DND-41 (cell line): ENCODE measurements around the gene AGPAT4.

Experiments
- ATAC-seq: fragments of 200-7000 bp; cut with Tn5 transposase; 3 replicates; pipeline ENCODE4 v1.9.1; 2021; ENCODE audit warnings: low read depth; ENCODE audit not compliant: insufficient read depth
- DNase-seq: peaks from one replicate; pipeline ENCODE4 v3.0.0-alpha.2; 2020
- H2AFZ ChIP-seq: 2 replicates; pipeline ENCODE4 v1.6.0; 2012; ENCODE audit warnings: low read depth, low read length
- H3K27ac ChIP-seq: 2 replicates; pipeline ENCODE4 v1.5.1; 2012; ENCODE audit warnings: low read length, inconsistent platforms
- H3K27me3 ChIP-seq: fragments of 200-600 bp; sonication (generic); 2 replicates; pipeline ENCODE4 v1.6.0; 2012; ENCODE audit warnings: low read length, mild to moderate bottlenecking, inconsistent platforms; ENCODE audit not compliant: insufficient read depth, poor library complexity
- H3K36me3 ChIP-seq: 2 replicates; pipeline ENCODE4 v1.5.1; 2012; ENCODE audit warnings: low read length, inconsistent platforms; ENCODE audit not compliant: insufficient read depth
- H3K4me1 ChIP-seq: 2 replicates; pipeline ENCODE4 v1.5.1; 2012; ENCODE audit warnings: mild to moderate bottlenecking, low read length; ENCODE audit not compliant: insufficient read depth
- H3K4me2 ChIP-seq: 2 replicates; pipeline ENCODE4 v1.6.0; 2012; ENCODE audit warnings: mild to moderate bottlenecking, moderate library complexity, low read length, inconsistent platforms; ENCODE audit not compliant: insufficient read depth
- H3K4me3 ChIP-seq, 2 experiments: fragments of 200-600 bp in 1 of 2; shearing (Covaris generic) in 1 of 2; 2 replicates each; pipeline ENCODE4 v1.5.1; 2012 to 2016; ENCODE audit warnings: inconsistent platforms in 2 of 2, low read length in 2 of 2, mild to moderate bottlenecking in 2 of 2, low read depth in 1 of 2, moderate library complexity in 1 of 2
- H3K79me2 ChIP-seq: 2 replicates; pipeline ENCODE4 v1.6.0; 2012; ENCODE audit warnings: low read length, inconsistent platforms; ENCODE audit not compliant: insufficient read depth
- H3K9ac ChIP-seq: 2 replicates; pipeline ENCODE4 v1.6.0; 2012; ENCODE audit warnings: low read depth, mild to moderate bottlenecking, inconsistent platforms, low read length, moderate library complexity
- H3K9me3 ChIP-seq: 2 replicates; pipeline ENCODE4 v1.5.1; 2012; ENCODE audit warnings: low read length, moderate library complexity, mild to moderate bottlenecking, inconsistent platforms; ENCODE audit not compliant: insufficient read depth, severe bottlenecking
- H4K20me1 ChIP-seq: 2 replicates; pipeline ENCODE4 v1.6.0; 2012; ENCODE audit warnings: low read length; ENCODE audit not compliant: insufficient read depth
- EZH2 ChIP-seq: IDR thresholded peaks from 3 replicates; pipeline ENCODE4 v1.6.1; 2012; ENCODE audit warnings: borderline replicate concordance, low read depth, mild to moderate bottlenecking, moderate library complexity, low read length, inconsistent platforms; ENCODE audit not compliant: severe bottlenecking
- TF ChIP-seq, protein P1 (sequence below): IDR thresholded peaks from 2 replicates; pipeline ENCODE4 v1.5.1; 2012; ENCODE audit warnings: borderline replicate concordance, low read length, moderate library complexity, mild to moderate bottlenecking; ENCODE audit not compliant: poor library complexity, severe bottlenecking; ENCODE audit errors: extremely low read depth

Gene AGPAT4

GRCh38 chr6:161215876-161216615 is 57.8 kb downstream of the AGPAT4 start:
- H3K27me3 ChIP-seq: no peaks in the 10 kb centered on the region
- peaks cover 17% of the 10 kb centered on the region for H3K9me3 ChIP-seq
- H3K4me3 ChIP-seq: no peak overlapping the region
- no peaks in the 10 kb centered on the region for H3K79me2 ChIP-seq
- H3K4me1 ChIP-seq: no peaks in the 10 kb centered on the region
- H3K27ac ChIP-seq: no peak overlapping the region
- no peak overlapping the region for H3K4me2 ChIP-seq
- ATAC-seq (no peak), DNase-seq (no peak)
- TF ChIP-seq, protein P1, sequence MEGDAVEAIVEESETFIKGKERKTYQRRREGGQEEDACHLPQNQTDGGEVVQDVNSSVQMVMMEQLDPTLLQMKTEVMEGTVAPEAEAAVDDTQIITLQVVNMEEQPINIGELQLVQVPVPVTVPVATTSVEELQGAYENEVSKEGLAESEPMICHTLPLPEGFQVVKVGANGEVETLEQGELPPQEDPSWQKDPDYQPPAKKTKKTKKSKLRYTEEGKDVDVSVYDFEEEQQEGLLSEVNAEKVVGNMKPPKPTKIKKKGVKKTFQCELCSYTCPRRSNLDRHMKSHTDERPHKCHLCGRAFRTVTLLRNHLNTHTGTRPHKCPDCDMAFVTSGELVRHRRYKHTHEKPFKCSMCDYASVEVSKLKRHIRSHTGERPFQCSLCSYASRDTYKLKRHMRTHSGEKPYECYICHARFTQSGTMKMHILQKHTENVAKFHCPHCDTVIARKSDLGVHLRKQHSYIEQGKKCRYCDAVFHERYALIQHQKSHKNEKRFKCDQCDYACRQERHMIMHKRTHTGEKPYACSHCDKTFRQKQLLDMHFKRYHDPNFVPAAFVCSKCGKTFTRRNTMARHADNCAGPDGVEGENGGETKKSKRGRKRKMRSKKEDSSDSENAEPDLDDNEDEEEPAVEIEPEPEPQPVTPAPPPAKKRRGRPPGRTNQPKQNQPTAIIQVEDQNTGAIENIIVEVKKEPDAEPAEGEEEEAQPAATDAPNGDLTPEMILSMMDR: no peak
- TF ChIP-seq EZH2: no peak
- no peaks in the 10 kb centered on the region for H3K36me3 ChIP-seq
- no peak overlapping the region for H2AFZ ChIP-seq
- H3K9ac ChIP-seq: no peak overlapping the region
- no peaks in the 10 kb centered on the region for H4K20me1 ChIP-seq

GRCh38 chr6:161215193-161215592 is 58.7 kb downstream of the AGPAT4 start:
- TF ChIP-seq, protein P1: no peak
- TF ChIP-seq EZH2: no peak
- Histone ChIP-seq H3K9me3 (peaks cover 17% of the 10 kb centered on the region), H3K9ac (no peak overlapping the region), H3K4me2 (no peak overlapping the region), H3K4me3 (no peak overlapping the region), H3K27me3 (no peaks in the 10 kb centered on the region), H3K36me3 (no peaks in the 10 kb centered on the region), H4K20me1 (no peaks in the 10 kb centered on the region), H2AFZ (no peak overlapping the region), H3K79me2 (no peaks in the 10 kb centered on the region), H3K27ac (no peak overlapping the region), H3K4me1 (no peaks in the 10 kb centered on the region)
- DNase-seq: no peak
- ATAC-seq: no peak

GRCh38 chr6:161214722-161215121 is 59.1 kb downstream of the AGPAT4 start:
- Histone ChIP-seq H3K9me3 (peaks cover 17% of the 10 kb centered on the region), H2AFZ (no peak overlapping the region), H3K4me3 (no peak overlapping the region), H4K20me1 (no peaks in the 10 kb centered on the region), H3K9ac (no peak overlapping the region), H3K27me3 (no peaks in the 10 kb centered on the region), H3K4me1 (no peaks in the 10 kb centered on the region), H3K36me3 (no peaks in the 10 kb centered on the region), H3K27ac (no peak overlapping the region), H3K4me2 (no peak overlapping the region), H3K79me2 (no peaks in the 10 kb centered on the region)
- ATAC-seq: no peak
- no peak for DNase-seq
- TF ChIP-seq EZH2: no peak
- TF ChIP-seq, protein P1: no peak
